Tongue (tissue), 2 donors: ENCODE measurements around the gene BDKRB2. TPM values are rescaled to one million over a fixed set of nuclear protein-coding genes. Genes with fewer than 3 reads are reported as not detected.

Source experiments
- DNase-seq: peaks from one replicate; pipeline ENCODE4 v3.0.0-alpha.2; 2015
- total RNA-seq: library from RNA; depleted of rRNA; stranded (reverse); fragments of >200 nt; gene quantifications from one replicate; pipeline ENCODE4 v1.2.3, GENCODE V29; 2014

BDKRB2 gene
- total RNA-seq, 1 donor from 2014 or later = 9.1 TPM

- no peak for DNase-seq
Measured at GRCh38 chr14:96198430-96199130, 6.1 kb upstream of the BDKRB2 start.

- DNase-seq = no peak
Measured at GRCh38 chr14:96201157-96201556, 3.5 kb upstream of the BDKRB2 start.

- DNase-seq = no peak
Measured at GRCh38 chr14:96201965-96202364, 2.7 kb upstream of the BDKRB2 start.

- no peak for DNase-seq
Measured at GRCh38 chr14:96202441-96203094, 2.1 kb upstream of the BDKRB2 start.

- DNase-seq = no peak
Measured at GRCh38 chr14:96203116-96203515, 1.5 kb upstream of the BDKRB2 start.

- no peak for DNase-seq
Measured at GRCh38 chr14:96203635-96204034, 1.0 kb upstream of the BDKRB2 start.

GRCh38 chr14:96205059-96205977, 679 bp downstream of the BDKRB2 start:
- no peak for DNase-seq

GRCh38 chr14:96205978-96206360, 1.3 kb downstream of the BDKRB2 start:
- DNase-seq = no peak

GRCh38 chr14:96206461-96206860, 1.8 kb downstream of the BDKRB2 start:
- no peak for DNase-seq

GRCh38 chr14:96207686-96208085, 3.0 kb downstream of the BDKRB2 start:
- no peak for DNase-seq

- no peak for DNase-seq
Measured at GRCh38 chr14:96208739-96209138, 4.1 kb downstream of the BDKRB2 start.

GRCh38 chr14:96212140-96212539, 7.5 kb downstream of the BDKRB2 start:
- DNase-seq = no peak

GRCh38 chr14:96212896-96213295, 8.3 kb downstream of the BDKRB2 start:
- no peak for DNase-seq

- DNase-seq = no peak
Measured at GRCh38 chr14:96213871-96214465, 9.3 kb downstream of the BDKRB2 start.

- DNase-seq = peak; percentile 51
Measured at GRCh38 chr14:96214793-96215192, 10.2 kb downstream of the BDKRB2 start.

- no peak for DNase-seq
Measured at GRCh38 chr14:96215452-96216244, 11.0 kb downstream of the BDKRB2 start.

- DNase-seq = no peak
Measured at GRCh38 chr14:96216627-96217026, 12.0 kb downstream of the BDKRB2 start.

- DNase-seq = peak; percentile 69
Measured at GRCh38 chr14:96217376-96217913, 12.8 kb downstream of the BDKRB2 start.

- DNase-seq = no peak
Measured at GRCh38 chr14:96221109-96221650, 16.5 kb downstream of the BDKRB2 start.

GRCh38 chr14:96221841-96222240, 17.2 kb downstream of the BDKRB2 start:
- no peak for DNase-seq

- DNase-seq = no peak
Measured at GRCh38 chr14:96224480-96225096, 19.9 kb downstream of the BDKRB2 start.
